Mononuclear cell (primary cell): ENCODE data around the gene RAB40C. TPM values are rescaled to one million over a fixed set of nuclear protein-coding genes. Genes with fewer than 3 reads are reported as not detected.

Experiments
- H3K27me3 ChIP-seq: 2 replicates; pipeline ENCODE4 v1.6.0; 2011; ENCODE audit warnings: low read length, control low read depth; ENCODE audit not compliant: insufficient read depth
- H3K4me1 ChIP-seq: 2 replicates; pipeline ENCODE4 v1.5.1; 2011; ENCODE audit warnings: mild to moderate bottlenecking, low read length, control low read depth; ENCODE audit not compliant: insufficient read depth
- H3K4me3 ChIP-seq: 2 replicates; pipeline ENCODE4 v1.5.1; 2011; ENCODE audit warnings: mild to moderate bottlenecking, low read length, moderate library complexity
- H3K9me3 ChIP-seq: 2 replicates; pipeline ENCODE4 v1.5.1; 2011; ENCODE audit warnings: low read depth, mild to moderate bottlenecking, control low read depth, low read length
- total RNA-seq: library from RNA; depleted of rRNA; stranded (reverse); fragments of >200 nt; gene quantifications from one replicate; pipeline ENCODE4 v1.2.3, GENCODE V29; 2012

The RAB40C gene
- total RNA-seq, 1 donor: 6.6 TPM

DNA sequence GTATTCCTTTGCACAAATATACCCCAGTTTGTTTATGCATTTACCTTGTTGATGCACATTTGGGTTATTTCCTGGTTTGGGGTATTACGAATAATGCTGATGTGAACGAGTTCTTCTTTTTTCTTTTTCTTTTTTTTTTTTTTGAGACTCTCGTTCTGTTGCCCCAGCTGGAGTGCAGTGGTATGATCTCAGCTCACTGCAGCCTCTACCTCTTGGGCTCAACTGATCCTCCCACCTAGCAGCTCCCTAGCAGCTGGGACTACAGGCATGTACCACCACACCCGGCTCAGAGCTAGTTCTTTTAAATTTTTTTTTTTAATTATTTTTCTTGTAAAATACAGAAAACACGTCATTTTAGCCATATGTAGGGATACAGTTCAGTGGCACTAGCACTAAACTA is 14.1 kb downstream of the RAB40C start:
- Histone ChIP-seq H3K4me1 (no peaks in the 10 kb centered on the region), H3K9me3 (no peaks in the 10 kb centered on the region), H3K4me3 (no peak overlapping the region), H3K27me3 (no peaks in the 10 kb centered on the region)

DNA sequence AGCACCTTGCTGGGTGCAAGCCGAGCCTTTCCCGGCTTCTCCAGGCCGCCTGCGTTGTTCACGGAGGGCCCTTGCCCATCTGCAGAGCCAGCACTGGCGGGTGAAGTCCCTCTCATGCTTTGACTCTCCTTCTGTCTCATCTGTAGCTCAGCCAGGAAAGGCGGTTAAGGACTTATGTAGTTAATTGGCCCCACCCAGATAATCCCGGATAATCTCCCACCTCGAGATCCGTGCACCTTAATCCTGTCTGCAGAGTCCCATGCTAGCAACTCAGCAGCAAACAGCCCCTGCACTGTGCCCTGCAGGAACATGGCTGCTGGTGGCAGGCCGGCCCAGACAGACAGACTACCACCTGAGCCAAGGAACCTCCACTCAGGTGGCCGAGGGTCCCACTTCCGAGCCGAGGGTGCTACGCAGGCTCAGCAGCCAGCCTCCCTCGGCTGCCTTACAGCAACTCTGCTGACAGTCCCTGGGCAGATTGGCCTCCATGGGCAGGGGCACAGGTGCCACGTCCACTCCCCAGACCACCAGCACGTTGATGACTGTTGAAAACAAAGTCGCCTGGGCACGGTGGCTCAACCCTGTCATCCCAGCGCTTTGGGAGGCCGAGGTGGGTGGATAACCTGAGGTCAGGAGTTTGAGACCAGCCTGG is 16.9 kb downstream of the RAB40C start:
- Histone ChIP-seq H3K4me1 (no peaks in the 10 kb centered on the region), H3K4me3 (no peak overlapping the region), H3K27me3 (no peaks in the 10 kb centered on the region), H3K9me3 (no peaks in the 10 kb centered on the region)

DNA sequence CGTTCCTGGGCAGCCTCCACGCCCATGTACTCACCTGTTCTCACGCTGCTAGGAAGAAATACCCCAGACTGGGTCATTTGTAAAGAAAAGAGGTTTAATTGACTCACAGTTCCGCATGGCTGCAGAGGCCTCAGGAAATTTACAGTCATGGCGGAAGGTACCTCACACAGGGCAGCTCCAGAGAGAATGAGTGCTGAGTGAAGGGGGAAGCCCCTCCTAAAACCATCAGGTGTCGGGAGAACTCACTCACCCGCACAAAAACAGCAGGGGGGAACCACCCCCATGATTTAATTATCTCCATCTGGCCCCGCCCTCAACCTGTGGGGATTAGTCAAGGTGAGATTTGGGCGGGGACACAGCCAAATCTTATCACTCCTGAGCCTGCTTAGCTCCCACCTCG is 18.2 kb downstream of the RAB40C start:
- H3K4me1 ChIP-seq: no peaks in the 10 kb centered on the region
- H3K4me3 ChIP-seq: no peak overlapping the region
- H3K27me3 ChIP-seq: no peaks in the 10 kb centered on the region
- no peaks in the 10 kb centered on the region for H3K9me3 ChIP-seq

DNA sequence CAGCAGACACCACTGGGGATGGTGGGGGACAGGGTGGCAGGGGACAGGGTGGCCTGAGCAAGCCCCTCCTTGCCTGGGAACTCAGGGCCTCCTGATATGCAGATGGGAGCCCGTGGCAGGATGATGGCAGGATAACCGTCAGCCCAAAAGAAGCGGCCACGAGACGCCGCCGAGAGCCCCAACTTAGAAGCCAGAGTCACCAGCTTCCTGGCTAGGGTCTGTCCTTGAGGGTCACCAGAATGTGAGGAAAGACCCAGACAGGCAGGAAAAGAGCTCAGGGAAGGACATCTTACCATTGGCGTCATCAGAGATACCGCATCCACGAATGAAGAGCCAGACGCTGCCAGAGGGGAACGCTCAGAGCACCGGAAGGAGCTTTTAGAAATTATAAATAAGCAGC is 19.4 kb downstream of the RAB40C start:
- H3K4me3 ChIP-seq: no peak overlapping the region
- H3K4me1 ChIP-seq: no peaks in the 10 kb centered on the region
- no peaks in the 10 kb centered on the region for H3K27me3 ChIP-seq
- no peaks in the 10 kb centered on the region for H3K9me3 ChIP-seq

DNA sequence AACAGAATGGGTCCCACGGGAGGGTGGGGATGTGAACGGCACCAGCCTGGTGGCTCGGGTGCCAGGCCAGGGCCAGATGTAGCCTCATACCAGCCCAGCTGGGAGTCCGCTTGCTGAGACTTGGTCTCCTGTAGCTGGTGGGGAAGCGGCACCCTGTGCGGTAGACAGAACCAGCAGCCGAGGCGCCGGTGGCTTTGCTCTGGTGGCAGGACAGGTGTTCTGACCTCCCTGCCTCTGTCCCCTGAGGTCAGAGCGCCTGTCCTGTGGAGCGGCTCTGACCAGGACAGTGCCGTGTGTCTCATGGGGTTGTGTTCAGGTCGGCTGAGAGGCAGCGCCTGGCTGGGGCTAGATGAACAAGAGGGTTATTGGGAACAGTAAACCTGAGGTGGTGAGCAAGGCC is 20.1 kb downstream of the RAB40C start:
- H3K27me3 ChIP-seq: no peaks in the 10 kb centered on the region
- no peaks in the 10 kb centered on the region for H3K4me1 ChIP-seq
- no peaks in the 10 kb centered on the region for H3K9me3 ChIP-seq
- no peak overlapping the region for H3K4me3 ChIP-seq

DNA sequence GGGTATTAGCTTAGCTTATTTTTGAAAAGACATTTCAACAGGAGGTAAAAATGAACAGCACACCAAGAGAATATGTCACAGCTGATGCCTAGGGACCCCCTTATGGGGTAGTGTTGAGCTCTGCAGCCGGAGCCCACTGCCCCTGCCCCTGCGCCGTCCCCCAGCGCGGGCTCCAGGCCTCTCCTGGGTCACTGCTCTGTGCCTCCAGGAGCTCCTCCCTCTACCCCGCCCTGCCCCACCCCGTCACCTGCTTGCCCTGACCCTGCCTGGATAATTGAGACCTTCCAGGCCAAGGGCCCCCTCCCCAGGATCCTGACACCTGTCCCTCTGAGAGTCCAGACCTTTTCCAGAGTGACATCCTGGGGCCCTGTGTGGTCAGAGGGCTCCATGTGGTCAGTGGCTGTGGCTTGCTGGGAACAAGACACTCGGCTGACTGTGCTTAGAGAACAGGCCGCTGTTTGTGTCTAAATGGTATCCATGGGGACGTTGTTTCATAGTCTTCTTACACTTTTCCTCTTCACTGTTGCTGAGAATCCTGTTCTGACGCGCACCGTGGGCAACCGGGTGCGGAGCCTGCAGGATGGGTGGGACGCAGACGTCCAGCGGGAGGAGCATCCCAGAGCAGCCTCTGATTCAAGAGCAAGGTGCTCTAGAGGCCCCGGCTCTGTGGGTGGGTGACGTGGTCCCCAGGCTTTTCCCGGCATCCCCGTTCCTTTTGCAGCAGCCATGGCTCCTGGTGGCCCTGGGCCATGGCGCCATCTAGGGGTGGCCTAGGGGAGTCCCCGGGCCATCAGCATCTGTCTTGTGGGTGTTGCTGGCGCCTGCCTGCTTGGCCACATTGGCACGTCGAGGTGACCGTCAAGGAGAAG is 20.9 kb downstream of the RAB40C start:
- Histone ChIP-seq H3K4me3 (no peak overlapping the region), H3K4me1 (no peaks in the 10 kb centered on the region)

DNA sequence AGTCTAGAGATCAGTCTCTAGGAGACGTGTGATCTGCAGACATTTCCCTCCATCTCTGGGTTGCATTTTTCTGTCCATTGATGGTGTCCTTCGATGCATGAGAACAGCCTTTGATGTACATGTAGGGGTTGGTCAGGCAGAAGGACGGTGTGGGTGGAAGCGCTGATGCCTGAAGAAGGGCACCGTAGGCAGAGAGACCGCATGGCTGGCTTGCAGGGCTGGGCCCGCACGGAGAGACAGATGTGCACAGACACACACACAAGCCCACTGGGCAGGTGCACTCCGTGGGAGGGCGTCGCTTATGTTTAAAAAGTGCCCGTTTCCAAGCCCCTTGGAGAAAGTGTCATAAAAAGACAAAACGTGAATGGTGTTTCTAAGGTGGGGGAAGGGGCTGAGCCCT is 25.3 kb downstream of the RAB40C start:
- no peaks in the 10 kb centered on the region for H3K4me1 ChIP-seq
- no peak overlapping the region for H3K4me3 ChIP-seq
- H3K9me3 ChIP-seq: no peaks in the 10 kb centered on the region
- H3K27me3 ChIP-seq: no peaks in the 10 kb centered on the region

More for the DNA sequence above, 20.9 kb downstream of the RAB40C start:
- Histone ChIP-seq H3K27me3 (no peaks in the 10 kb centered on the region), H3K9me3 (no peaks in the 10 kb centered on the region)

DNA sequence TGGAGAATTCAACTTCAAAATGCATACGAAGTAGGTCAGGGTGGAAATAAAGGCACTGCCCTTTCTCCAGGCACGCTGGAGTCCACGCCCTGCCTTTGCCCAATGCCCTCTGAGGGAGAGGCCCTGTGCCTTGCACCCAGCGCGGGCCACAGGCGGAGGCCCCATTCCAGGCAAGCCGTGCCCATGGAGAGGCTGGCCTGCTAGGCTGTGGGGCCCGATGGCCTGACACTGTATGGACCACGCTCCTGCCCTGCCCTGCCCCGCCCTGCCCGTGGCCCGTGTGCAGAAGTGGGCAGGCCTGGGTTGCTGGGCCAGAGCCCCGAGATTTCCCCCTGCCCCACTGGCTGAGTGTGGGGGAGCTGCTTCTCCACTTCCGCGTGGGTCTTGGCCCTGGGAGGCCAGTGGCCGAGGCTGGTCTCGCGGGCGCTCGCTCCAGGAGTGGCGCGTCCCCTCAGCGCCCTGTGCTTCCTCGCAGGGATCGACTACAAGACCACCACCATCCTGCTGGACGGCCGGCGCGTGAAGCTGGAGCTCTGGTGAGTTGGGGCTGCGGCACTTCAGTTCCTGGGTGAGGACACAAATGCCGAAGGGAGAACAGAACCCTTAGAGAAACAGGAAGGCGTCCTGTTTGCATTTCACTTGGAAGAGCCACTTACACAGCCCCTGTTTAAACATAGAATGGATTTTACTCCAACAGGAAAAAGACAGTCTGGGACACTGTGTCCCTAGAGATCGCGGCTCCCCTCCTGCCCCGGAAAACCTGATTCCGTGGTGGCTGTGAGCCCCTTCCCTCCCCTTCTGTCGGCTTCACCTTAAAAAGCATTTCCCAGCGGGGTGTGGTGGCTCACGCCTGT is 27.1 kb downstream of the RAB40C start:
- H3K27me3 ChIP-seq: no peaks in the 10 kb centered on the region
- H3K9me3 ChIP-seq: no peaks in the 10 kb centered on the region
- H3K4me3 ChIP-seq: no peak overlapping the region
- H3K4me1 ChIP-seq: no peaks in the 10 kb centered on the region

DNA sequence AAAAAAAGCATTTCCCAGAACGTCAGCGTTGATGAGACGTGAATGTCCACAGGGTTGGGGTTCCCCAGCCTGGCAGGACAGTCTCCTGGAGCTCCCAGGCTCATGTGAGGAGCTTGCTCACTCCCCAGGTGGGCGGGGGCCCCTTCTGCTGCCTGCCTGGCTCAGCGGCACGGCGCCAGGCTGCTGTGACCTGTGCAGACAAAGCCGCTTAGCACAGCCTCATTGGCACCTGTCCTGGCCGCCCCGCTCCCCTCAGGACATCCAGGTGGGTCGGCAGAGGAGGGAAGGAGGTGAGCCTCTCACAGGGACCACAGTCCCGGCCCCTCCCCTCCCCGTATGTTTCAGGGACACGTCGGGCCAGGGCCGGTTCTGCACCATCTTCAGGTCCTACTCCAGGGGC is 28.0 kb downstream of the RAB40C start:
- H3K27me3 ChIP-seq: no peaks in the 10 kb centered on the region
- H3K4me3 ChIP-seq: no peak overlapping the region
- no peaks in the 10 kb centered on the region for H3K4me1 ChIP-seq
- no peaks in the 10 kb centered on the region for H3K9me3 ChIP-seq

DNA sequence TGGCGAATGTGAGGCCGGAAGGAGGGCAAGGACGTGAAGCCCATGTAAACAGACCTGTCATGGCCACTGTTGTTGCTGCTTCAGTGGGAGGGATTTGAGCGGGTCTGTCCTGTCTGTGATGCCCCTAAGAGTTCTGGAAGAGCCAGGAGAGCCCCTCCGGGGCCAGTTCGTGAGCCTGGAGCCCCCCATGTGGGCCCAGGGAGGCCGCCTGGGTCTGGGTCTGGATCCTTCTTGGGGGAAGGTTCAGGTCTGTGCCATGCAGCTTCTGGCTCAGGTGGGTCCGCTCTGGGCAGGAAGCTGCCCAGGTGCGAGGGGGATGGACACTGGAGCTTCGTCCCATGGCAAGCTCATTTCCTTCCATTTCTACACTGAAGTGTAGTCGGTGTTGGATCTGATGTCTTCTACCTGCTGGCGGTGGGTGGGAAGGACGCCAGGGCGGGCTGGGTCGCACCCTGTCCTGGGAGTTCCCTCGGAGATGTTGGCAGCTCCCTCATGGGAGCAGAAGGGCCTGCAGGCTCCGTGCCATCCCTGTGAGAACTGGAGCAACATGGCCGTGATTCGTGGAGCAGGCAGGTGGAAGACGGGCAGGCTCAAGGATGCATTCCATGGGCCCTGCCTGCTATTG is 29.7 kb downstream of the RAB40C start:
- H3K27me3 ChIP-seq: no peaks in the 10 kb centered on the region
- no peak overlapping the region for H3K4me3 ChIP-seq
- H3K9me3 ChIP-seq: no peaks in the 10 kb centered on the region
- no peaks in the 10 kb centered on the region for H3K4me1 ChIP-seq

DNA sequence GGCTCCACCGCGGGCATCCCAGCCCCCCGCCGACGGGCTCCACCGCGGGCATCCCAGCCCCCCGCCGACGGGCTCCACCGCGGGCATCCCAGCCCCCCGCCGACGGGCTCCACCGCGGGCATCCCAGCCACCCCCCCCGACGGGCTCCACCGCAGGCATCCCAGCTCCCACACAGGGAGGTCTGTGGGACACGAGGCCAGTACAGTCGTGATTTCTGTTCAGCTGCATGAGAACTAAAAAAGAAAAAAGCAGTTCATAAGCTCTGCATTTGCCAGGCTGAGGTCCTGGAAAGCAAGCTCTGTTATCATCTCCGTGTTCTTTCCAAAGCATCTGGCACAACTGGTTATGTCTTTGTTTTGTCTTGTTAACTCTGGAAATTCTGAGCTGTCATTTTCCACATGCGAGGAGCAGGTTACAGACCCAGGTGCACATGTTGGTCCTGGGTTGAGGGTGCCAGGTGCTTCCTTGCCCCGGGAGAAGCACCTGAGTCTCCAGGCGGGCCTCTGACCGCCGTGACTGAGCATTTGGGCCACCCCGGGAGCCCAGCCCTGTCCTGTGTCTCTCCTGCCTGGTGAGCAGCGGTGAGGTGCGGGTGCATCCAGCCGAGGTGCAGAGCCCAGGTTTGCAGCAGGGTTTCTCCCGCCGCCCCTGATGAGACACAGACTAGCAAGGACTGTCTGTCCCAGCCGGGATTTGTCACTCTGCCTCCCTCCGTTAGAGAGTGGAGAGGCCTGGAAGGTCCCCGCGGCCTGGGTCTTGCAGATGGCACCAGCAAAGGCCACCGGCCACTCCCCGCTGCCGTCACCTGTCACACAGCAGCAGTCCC is 31.0 kb downstream of the RAB40C start:
- H3K4me3 ChIP-seq: no peak overlapping the region

DNA sequence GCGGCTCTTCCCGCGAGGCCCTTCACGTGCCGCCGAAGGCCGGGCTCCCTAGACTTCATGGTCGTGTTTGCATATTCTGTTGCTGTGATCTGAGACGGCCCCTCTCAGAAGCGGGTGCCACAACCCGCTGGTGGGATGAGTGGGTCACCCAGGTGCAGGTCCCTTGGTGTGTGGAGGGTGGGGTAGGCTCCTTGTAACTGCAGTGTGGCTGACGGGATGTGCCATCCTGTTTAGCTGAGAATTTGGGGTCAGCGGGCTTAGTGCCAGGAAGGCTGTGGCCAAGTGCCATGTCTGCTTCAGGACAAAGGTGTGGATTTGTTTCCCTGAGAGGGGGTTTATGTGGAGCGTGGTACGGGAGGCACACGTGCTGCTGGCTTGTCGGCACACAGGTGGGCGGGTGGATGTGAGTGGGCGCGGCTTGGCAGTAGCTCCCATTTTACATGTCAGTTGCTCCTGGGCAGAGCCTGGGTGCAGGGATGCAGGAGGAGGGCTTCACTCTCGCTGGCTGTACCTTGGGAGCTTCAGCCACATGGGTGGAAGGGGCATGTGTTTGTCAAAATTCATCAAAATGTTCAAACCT is 31.8 kb downstream of the RAB40C start:
- H3K9me3 ChIP-seq: no peaks in the 10 kb centered on the region
- no peak overlapping the region for H3K4me3 ChIP-seq
- H3K27me3 ChIP-seq: no peaks in the 10 kb centered on the region
- H3K4me1 ChIP-seq: no peaks in the 10 kb centered on the region

More for the DNA sequence above, 31.0 kb downstream of the RAB40C start:
- Histone ChIP-seq H3K27me3 (no peaks in the 10 kb centered on the region), H3K4me1 (no peaks in the 10 kb centered on the region), H3K9me3 (no peaks in the 10 kb centered on the region)

DNA sequence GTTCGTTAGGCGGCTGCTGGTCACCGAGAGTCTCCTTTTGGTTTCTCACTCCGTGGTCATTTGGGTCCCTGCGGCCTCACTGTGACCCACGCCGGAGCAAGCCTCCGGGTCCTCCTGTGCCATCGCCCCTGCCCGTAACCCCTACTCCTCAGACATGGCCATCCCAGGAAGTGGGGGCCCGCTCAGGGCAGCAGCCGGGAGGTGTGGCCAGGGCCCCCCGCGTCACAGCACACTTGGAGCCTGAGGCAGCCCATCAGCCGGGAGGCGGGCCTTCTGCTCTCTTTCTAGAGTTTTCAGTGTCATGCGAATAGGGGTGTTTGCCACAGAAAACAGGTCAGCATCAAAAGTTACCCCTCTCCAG is 33.0 kb downstream of the RAB40C start:
- Histone ChIP-seq H3K9me3 (no peaks in the 10 kb centered on the region), H3K4me3 (no peak overlapping the region), H3K27me3 (no peaks in the 10 kb centered on the region), H3K4me1 (no peaks in the 10 kb centered on the region)

DNA sequence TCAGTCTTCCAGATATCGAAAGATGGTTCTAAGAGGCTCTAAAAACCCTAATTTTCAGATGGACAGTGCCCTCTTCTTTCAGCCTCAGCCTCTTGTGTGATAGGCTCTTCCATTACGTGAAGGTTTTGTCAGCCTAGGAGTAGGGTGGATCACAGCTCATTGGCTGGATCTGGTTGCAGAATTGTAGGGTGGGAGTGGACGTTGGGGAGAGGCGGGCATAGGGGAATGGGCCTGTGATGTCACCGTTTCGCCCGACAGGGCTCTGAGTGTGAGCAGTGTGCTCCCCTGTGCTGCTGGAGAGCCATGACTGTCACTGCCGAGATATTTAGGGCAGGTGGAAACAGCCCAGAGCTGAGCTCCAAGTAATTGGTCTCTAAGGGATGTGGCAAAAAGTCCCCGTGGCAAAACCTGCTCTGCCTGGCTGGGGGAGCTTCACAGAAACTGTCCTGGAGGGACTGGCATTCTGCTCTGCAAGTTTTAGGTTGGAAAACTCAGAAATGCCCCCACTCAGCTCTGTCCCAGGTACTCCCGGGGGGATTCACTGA is 34.7 kb downstream of the RAB40C start:
- H3K4me1 ChIP-seq: no peaks in the 10 kb centered on the region
- H3K9me3 ChIP-seq: no peaks in the 10 kb centered on the region
- no peak overlapping the region for H3K4me3 ChIP-seq
- H3K27me3 ChIP-seq: no peaks in the 10 kb centered on the region
